Measurements from ENCODE around the gene SCAF1.
A peak's percentile ranks its signal among the peaks of the same experiment; 100 is the strongest.

Gene SCAF1

DNA sequence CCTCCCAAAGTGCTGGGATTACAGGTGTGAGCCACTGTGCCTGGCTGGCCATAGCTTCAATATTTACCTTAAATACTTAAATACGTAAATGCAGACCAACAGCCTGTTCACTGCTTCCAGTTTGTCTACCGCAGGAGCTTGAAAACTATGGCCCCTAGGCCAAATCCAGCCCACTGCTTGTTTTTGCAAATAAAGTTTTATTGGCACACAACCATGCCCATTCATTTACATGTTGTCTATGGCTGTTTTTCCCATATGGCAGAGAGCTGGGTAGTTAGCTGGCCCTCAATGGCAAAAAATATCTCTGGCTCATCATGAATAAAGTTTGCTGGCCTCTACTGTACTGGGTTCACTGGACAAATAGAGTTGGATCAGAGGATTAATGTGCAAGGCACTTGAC, 39.2 kb upstream of the SCAF1 start:
- no peak overlapping the region for H3K4me3 ChIP-seq (ENCODE audit: low read length)
- no peak for DNase-seq (ENCODE audit: low read depth)
- TF ChIP-seq, protein P1, sequence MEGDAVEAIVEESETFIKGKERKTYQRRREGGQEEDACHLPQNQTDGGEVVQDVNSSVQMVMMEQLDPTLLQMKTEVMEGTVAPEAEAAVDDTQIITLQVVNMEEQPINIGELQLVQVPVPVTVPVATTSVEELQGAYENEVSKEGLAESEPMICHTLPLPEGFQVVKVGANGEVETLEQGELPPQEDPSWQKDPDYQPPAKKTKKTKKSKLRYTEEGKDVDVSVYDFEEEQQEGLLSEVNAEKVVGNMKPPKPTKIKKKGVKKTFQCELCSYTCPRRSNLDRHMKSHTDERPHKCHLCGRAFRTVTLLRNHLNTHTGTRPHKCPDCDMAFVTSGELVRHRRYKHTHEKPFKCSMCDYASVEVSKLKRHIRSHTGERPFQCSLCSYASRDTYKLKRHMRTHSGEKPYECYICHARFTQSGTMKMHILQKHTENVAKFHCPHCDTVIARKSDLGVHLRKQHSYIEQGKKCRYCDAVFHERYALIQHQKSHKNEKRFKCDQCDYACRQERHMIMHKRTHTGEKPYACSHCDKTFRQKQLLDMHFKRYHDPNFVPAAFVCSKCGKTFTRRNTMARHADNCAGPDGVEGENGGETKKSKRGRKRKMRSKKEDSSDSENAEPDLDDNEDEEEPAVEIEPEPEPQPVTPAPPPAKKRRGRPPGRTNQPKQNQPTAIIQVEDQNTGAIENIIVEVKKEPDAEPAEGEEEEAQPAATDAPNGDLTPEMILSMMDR (conservative IDR thresholded peaks at IDR 0.05; ENCODE audit: low read depth, low read length), result no peak

DNA sequence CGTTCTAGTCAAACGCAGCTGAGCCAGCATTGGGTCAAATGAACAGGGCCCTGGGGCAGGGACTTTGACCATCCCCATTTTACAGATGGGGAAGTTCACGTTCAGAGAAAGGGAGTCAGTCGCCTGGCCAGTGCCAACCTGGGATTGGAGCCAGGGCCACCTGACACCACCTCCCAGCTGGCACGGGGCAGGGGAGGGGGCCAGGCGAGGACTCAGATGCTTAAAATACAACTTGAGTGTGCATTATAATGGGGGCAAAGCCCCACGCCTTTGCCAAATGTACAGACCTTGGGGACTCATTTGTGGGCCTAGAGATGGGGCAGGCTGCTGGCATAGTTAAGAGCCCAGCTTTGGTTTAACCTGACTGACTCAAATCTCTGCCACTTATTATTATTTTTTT, 36.4 kb upstream of the SCAF1 start:
- TF ChIP-seq, protein P1 (conservative IDR thresholded peaks at IDR 0.05; ENCODE audit: low read depth, low read length), result no peak
- no peak overlapping the region for H3K4me3 ChIP-seq (ENCODE audit: low read length)
- no peak for DNase-seq (ENCODE audit: low read depth)

DNA sequence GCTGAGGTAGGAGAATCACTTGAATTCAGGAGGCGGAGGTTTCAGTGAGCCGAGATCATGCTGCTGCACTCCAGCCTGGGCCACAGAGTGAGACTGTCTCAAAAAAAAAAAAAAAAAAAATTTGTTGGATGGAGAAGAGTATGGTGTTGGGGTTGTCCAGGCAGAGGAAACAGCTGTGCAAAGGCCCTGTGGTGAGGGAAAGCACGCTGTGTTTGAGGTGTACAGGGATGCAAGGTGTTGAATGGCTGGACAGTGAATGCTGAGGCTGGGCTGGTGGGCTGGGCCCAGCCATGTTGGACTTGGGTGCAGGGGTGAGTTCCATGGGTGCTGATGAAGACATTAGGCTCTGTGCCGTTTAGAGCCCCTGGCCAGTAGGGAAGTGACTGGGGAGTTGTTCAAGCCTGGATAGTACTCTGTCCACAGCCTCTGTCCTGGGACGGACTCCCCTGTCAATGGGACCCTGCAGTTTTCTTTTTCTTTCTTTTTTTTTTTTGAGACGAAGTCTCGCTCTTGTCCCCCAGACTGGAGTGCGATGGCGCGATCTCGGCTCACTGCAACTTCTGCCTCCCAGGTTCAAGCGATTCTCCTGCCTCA, 32.4 kb upstream of the SCAF1 start:
- no peak for DNase-seq (ENCODE audit: low read depth)
- TF ChIP-seq, protein P1 (conservative IDR thresholded peaks at IDR 0.05; ENCODE audit: low read depth, low read length), result no peak

DNA sequence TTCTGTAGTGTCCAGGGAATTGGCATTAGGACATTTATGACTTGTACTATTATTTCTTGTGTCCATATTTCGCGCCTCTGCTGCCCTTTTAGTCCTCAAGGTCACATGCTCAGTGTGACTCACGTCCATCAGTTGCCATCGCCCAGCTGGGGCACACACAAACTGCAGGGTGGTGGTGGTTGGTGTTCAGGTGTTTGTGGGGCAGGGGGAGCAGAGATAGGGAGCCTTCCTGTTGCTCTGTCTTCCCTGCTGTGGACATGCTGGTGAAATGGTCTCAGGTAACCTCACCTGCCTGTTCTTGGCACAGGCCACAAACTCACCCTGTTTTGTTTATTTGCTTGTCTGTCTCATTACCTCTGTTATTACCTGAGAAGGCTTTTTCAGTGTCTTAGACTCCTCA, 28.6 kb upstream of the SCAF1 start:
- DNase-seq (ENCODE audit: low read depth), result no peak
- TF ChIP-seq, protein P1 (conservative IDR thresholded peaks at IDR 0.05; ENCODE audit: low read depth, low read length), result no peak
- H3K4me3 ChIP-seq (ENCODE audit: low read length), result no peak overlapping the region

More for the DNA sequence above, 32.4 kb upstream of the SCAF1 start:
- no peak overlapping the region for H3K4me3 ChIP-seq (ENCODE audit: low read length)

DNA sequence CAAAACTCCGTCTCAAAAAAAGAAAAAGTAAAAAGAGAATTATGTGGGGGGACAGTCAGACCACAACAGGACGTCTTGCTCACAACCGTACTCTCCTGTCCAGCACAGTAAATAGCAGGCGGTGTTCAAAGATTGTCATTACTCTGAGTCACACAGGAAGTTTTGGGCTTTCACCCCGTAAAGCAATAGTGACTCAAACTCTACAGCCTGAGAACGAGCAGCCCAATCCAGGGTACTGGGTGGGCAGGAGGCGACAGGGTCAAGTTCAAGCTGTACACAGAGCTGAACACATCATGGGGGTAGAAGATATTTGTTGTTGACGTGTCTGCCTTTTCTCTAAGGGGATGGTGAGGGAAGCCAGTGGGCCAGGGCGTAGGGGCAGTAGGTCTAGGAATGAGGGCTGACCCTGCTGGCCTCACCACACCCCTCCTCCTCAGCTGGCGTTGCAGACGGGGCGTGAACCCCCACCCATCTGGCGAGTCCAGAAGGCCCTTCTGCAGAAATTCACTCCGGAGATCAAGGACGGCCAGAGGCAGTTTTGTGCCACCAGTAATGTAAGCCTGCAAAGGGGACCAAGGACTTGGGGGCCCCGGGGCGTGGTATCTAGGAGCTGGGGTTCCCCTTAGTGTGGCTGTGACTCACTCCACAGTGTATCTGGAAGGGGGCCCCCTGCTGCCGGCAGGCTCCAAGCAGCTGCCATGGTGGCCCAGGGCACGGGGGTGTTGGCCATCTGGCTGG, 27.7 kb upstream of the SCAF1 start:
- TF ChIP-seq, protein P1 (conservative IDR thresholded peaks at IDR 0.05; ENCODE audit: low read depth, low read length), result peak; percentile 37
- no peak overlapping the region for H3K4me3 ChIP-seq (ENCODE audit: low read length)
- DNase-seq (ENCODE audit: low read depth), result peak; percentile 38

DNA sequence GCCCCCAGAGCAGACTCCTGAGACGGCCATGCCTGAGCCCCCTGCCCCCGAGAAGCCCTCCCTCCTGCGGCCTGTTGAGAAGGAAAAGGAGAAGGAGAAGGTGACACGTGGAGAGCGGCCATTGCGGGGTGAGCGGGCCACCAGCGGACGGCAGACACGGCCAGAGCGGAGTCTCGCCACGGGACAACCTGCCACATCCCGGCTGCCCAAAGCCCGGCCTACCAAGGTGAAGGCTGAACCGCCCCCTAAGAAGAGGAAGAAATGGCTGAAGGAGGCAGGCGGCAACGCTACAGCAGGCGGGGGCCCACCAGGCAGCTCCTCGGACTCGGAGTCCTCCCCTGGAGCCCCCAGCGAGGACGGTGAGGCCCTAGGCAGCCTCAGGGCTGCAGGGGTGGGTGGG, 26.1 kb upstream of the SCAF1 start:
- TF ChIP-seq, protein P1 (conservative IDR thresholded peaks at IDR 0.05; ENCODE audit: low read depth, low read length), result no peak
- DNase-seq (ENCODE audit: low read depth), result no peak
- no peak overlapping the region for H3K4me3 ChIP-seq (ENCODE audit: low read length)

DNA sequence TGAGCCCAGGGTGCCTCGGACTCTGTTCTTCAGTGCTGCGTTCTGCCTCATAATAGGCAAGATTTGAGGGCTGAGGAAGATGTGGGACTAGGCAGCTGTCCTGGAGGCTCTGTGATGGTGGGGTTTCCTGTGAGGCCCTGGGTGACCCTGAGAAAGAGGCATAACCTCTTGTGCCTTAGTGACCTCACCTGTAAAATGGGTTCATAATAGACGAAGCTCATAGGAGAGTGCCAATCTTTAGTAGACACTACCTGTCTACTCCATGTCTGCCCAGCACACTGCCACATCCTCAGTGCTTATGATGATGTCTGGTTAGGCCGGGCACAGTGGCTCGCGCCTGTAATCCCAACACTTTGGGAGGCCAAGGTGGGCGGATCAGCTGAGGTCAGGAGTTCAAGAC, 25.5 kb upstream of the SCAF1 start:
- no peak for DNase-seq (ENCODE audit: low read depth)
- no peak overlapping the region for H3K4me3 ChIP-seq (ENCODE audit: low read length)
- TF ChIP-seq, protein P1 (conservative IDR thresholded peaks at IDR 0.05; ENCODE audit: low read depth, low read length), result no peak
